K562 (cell line): ENCODE measurements around the gene ATRNL1. TPM values are rescaled to one million over a fixed set of nuclear protein-coding genes. Genes with fewer than 3 reads are reported as not detected.

Source experiments
- ATAC-seq: fragments of 200-7000 bp; cut with Tn5 transposase; 3 replicates; pipeline ENCODE4 v1.9.1; 2020; ENCODE audit warnings: moderate library complexity
- BruUV-seq: library from RNA; stranded (reverse); fragments of 400-500 nt; replicated peaks from 2 replicates; lab custom pipeline; 2021; lab: Mats Ljungman, UMichigan
- CTCF ChIA-PET: fragments of 300-600 bp; formaldehyde crosslinking; extraction: SDS; loops from one replicate; lab custom pipeline; 2021; ENCODE audit warnings: low intra/inter-chr PET ratio; lab: Yijun Ruan, JAX
- POLR2A ChIA-PET: fragments of 300-600, 350-650 bp; sonication (Branson Sonifier 250); formaldehyde crosslinking; extraction: SDS; loops from one replicate; lab custom pipeline; 2021; ENCODE audit warnings: antibody characterized with exemption, inconsistent platforms; lab: Yijun Ruan, JAX
- DNase-seq, 4 experiments: peaks; one replicate each; pipeline versions ENCODE4 v3.0.0 to v3.0.0-alpha.2; 2011 to 2018; ENCODE audit warnings: low spot score in 3 of 4, mixed read lengths in 3 of 4; ENCODE audit errors: extremely low read depth in 1 of 4
- FAIRE-seq: peaks from 2 replicates; lab custom pipeline; 2011; peaks lifted over from hg19 to GRCh38; lab: Jason Lieb, UNC
- H2AFZ ChIP-seq: 2 replicates; pipeline ENCODE4 v1.6.0; 2011; ENCODE audit warnings: low read depth, low read length, control low read depth, inconsistent platforms
- H3K27ac ChIP-seq: fragments of 200-600 bp; 3 replicates; pipeline ENCODE4 v1.8.0; 2011; ENCODE audit warnings: low read depth, mild to moderate bottlenecking, control low read depth, inconsistent platforms, low read length, moderate library complexity, mixed read lengths; ENCODE audit errors: extremely low read depth
- H3K27me3 ChIP-seq, 2 experiments: fragments of 300-600 bp in 1 of 2; 2 replicates in 1 of 2; 3 replicates in 1 of 2; pipeline versions ENCODE4 v1.6.0 to v1.8.0; 2011; ENCODE audit warnings: inconsistent platforms in 2 of 2, low read length in 2 of 2, mild to moderate bottlenecking in 1 of 2, mixed read lengths in 1 of 2, moderate library complexity in 1 of 2; ENCODE audit not compliant: control insufficient read depth in 2 of 2, insufficient read depth in 2 of 2
- H3K36me3 ChIP-seq: fragments of 300-600 bp; 3 replicates; pipeline ENCODE4 v1.8.0; 2011; ENCODE audit warnings: mild to moderate bottlenecking, low read length, inconsistent platforms; ENCODE audit not compliant: control insufficient read depth, insufficient read depth
- H3K4me1 ChIP-seq, 2 experiments: fragments of 200-600 bp in 1 of 2; replicated peaks in 1 of 2; 2 replicates in 1 of 2; 3 replicates in 1 of 2; pipeline versions ENCODE4 v1.5.1 to v1.8.0; 2011; ENCODE audit warnings: inconsistent platforms in 2 of 2, low read length in 2 of 2, mild to moderate bottlenecking in 1 of 2, mixed read lengths in 1 of 2, moderate library complexity in 1 of 2; ENCODE audit not compliant: control insufficient read depth in 2 of 2, insufficient read depth in 2 of 2
- H3K4me2 ChIP-seq: 2 replicates; pipeline ENCODE4 v1.6.1; 2011; ENCODE audit warnings: low read length, control low read depth, inconsistent platforms, mixed read lengths; ENCODE audit not compliant: insufficient read depth
- H3K4me3 ChIP-seq: fragments of 200-600 bp; sonication (generic), shearing (Covaris generic); 2 replicates; pipeline ENCODE4 v1.5.1; 2016; ENCODE audit warnings: control low read depth, inconsistent platforms
- H3K79me2 ChIP-seq: fragments of 200-600 bp; 3 replicates; pipeline ENCODE4 v1.8.0; 2011; ENCODE audit warnings: low read length, inconsistent platforms; ENCODE audit not compliant: control insufficient read depth, insufficient read depth
- H3K9ac ChIP-seq, 2 experiments: 2 replicates each; pipeline versions ENCODE4 v1.6.0 to v1.6.1; 2011; ENCODE audit warnings: low read depth in 2 of 2, low read length in 2 of 2, control low read depth in 1 of 2, inconsistent platforms in 1 of 2, mild to moderate bottlenecking in 1 of 2, mixed read lengths in 1 of 2; ENCODE audit not compliant: insufficient read depth in 1 of 2
- H3K9me1 ChIP-seq: one replicate; pipeline ENCODE4 v1.6.0; 2011; ENCODE audit warnings: inconsistent platforms, mild to moderate bottlenecking, low read length, moderate library complexity; ENCODE audit not compliant: control insufficient read depth, insufficient read depth
- H3K9me3 ChIP-seq: replicated peaks from 2 replicates; pipeline ENCODE4 v1.5.1; 2011; ENCODE audit warnings: low read depth, low read length, inconsistent platforms; ENCODE audit not compliant: control insufficient read depth, insufficient read depth
- H4K20me1 ChIP-seq: replicated peaks from 2 replicates; pipeline ENCODE4 v1.6.1; 2011; ENCODE audit warnings: low read length, inconsistent platforms, mixed read lengths; ENCODE audit not compliant: control insufficient read depth, insufficient read depth
- BRF1 ChIP-seq: IDR thresholded peaks from 3 replicates; pipeline ENCODE4 v1.6.1; 2011; ENCODE audit warnings: borderline replicate concordance, mild to moderate bottlenecking; ENCODE audit not compliant: insufficient read length; ENCODE audit errors: extremely low read depth
- FOXM1 ChIP-seq, 2 experiments: fragments of 450-650 bp in 1 of 2; sonication (generic) in 1 of 2; formaldehyde crosslinking in 1 of 2; IDR thresholded peaks; 2 replicates each; pipeline versions ENCODE4 v1.6.1 to v1.9.0; 2017 to 2022; ENCODE audit warnings: low read depth in 2 of 2, mild to moderate bottlenecking in 2 of 2, missing genetic modification reagents in 1 of 2, moderate library complexity in 1 of 2
- KAT2B ChIP-seq: IDR thresholded peaks from one replicate; pipeline ENCODE4 v1.6.1; 2012; ENCODE audit warnings: low read depth, mild to moderate bottlenecking, control low read depth, inconsistent platforms, low read length, moderate library complexity
- MED1 ChIP-seq: sonication (generic); formaldehyde crosslinking; IDR thresholded peaks from 2 replicates; pipeline ENCODE4 v1.8.1; 2023; ENCODE audit warnings: missing genetic modification reagents, borderline replicate concordance
- PURB ChIP-seq: sonication (generic); formaldehyde crosslinking; IDR thresholded peaks from 2 replicates; pipeline ENCODE4 v1.9.0; 2021; ENCODE audit warnings: low read depth, mild to moderate bottlenecking, missing genetic modification reagents
- SAP30 ChIP-seq: fragments of 200-600 bp; sonication (generic); IDR thresholded peaks from 2 replicates; pipeline ENCODE4 v1.6.1; 2012; ENCODE audit warnings: borderline replicate concordance, low read depth, mild to moderate bottlenecking, moderate library complexity, low read length, control low read depth, inconsistent platforms; ENCODE audit not compliant: insufficient read depth, poor library complexity, severe bottlenecking
- SIN3A ChIP-seq, 2 experiments: fragments of 150-350 bp in 1 of 2; IDR thresholded peaks; 2 replicates each; pipeline ENCODE4 v1.6.1; 2011 to 2016; ENCODE audit warnings: borderline replicate concordance in 2 of 2, low read depth in 2 of 2, low read length in 2 of 2, mild to moderate bottlenecking in 2 of 2, moderate library complexity in 2 of 2; ENCODE audit not compliant: control insufficient read depth in 1 of 2
- SMAD1 ChIP-seq: fragments of 150-350 bp; IDR thresholded peaks from 2 replicates; pipeline ENCODE4 v1.6.1; 2014; ENCODE audit warnings: low read length, low read depth; ENCODE audit not compliant: partially characterized antibody
- TAF15 ChIP-seq: fragments of 200-400 bp; formaldehyde crosslinking; IDR thresholded peaks from 2 replicates; pipeline ENCODE4 v1.6.1; 2017; ENCODE audit warnings: mild to moderate bottlenecking, low read depth, low read length, moderate library complexity
- TCF7L2 ChIP-seq: fragments of 150-350 bp; IDR thresholded peaks from 2 replicates; pipeline ENCODE4 v1.6.1; 2016; ENCODE audit warnings: low read depth, mild to moderate bottlenecking, low read length, moderate library complexity
- U2AF1 ChIP-seq: fragments of 200-400 bp; formaldehyde crosslinking; optimal IDR thresholded peaks from 2 replicates; pipeline ENCODE3; 2017; ENCODE audit warnings: mild to moderate bottlenecking, low read depth, low read length, moderate library complexity
- ZNF384 ChIP-seq: IDR thresholded peaks from 2 replicates; pipeline ENCODE4 v1.6.1; 2012; ENCODE audit warnings: low read depth, low read length, improper control_type of control experiment
- ZNF644 ChIP-seq: fragments of 200-800 bp; sonication (Bioruptor generic); IDR thresholded peaks from 2 replicates; pipeline ENCODE4 v1.6.1; 2016; ENCODE audit warnings: low read depth, missing genetic modification characterization, missing compliant biosample characterization
- ZNF699 ChIP-seq: fragments of 250-450 bp; sonication (Bioruptor Pico); IDR thresholded peaks from 2 replicates; pipeline ENCODE4 v1.8.0; 2021; ENCODE audit warnings: mild to moderate bottlenecking, moderate library complexity; ENCODE audit not compliant: insufficient replicate concordance
- ZNF785 ChIP-seq: fragments of 250-450 bp; sonication (Bioruptor Pico); IDR thresholded peaks from 2 replicates; pipeline ENCODE4 v1.4.0; 2020; ENCODE audit warnings: mild to moderate bottlenecking
- WGBS: fragments of 100-300 bp; shearing (Covaris generic); methylation state at CpG from one replicate; pipeline ENCODE4 v1.1.6; 2016; ENCODE audit warnings: low coverage, mixed read lengths; ENCODE audit not compliant: insufficient coverage; ENCODE audit errors: missing lambda C conversion rate; 5-methylcytosine and 5-hydroxymethylcytosine counted together
- in situ Hi-C: fragments of 300-500 bp; cut with MboI; formaldehyde crosslinking; loops from 4 replicates; pipeline ENCODE4 v1.15.0; 2018; ENCODE audit warnings: inconsistent platforms, mixed read lengths
- intact Hi-C: fragments of 100-400 bp; cut with micrococcal nuclease; formaldehyde crosslinking; loops from 2 replicates; pipeline ENCODE4 v1.14.2; 2022
- polyA plus RNA-seq, 8 experiments: library from polyadenylated mRNA; depleted of rRNA in 4 of 8; stranded (reverse) in 5 of 8; unstranded in 3 of 8; fragments of >200 nt; fragmentation: Nextera tagmentation in 2 of 8; fragmentation: Illumina TruSeq in 1 of 8; extraction: Ambion mirVana in 2 of 8; extraction: Trizol in 1 of 8; gene quantifications; 2 replicates each; pipeline versions ENCODE4 v1.2.1 to v1.2.3, GENCODE V29; 2011 to 2014; ENCODE audit warnings: inconsistent platforms in 1 of 8, missing spikeins in 1 of 8
- total RNA-seq, 7 experiments: library from RNA; depleted of rRNA in 6 of 7; stranded (reverse); fragments of >200 nt in 6 of 7; fragmentation: Illumina TruSeq in 2 of 7; extraction: Trizol in 2 of 7; gene quantifications; 2 replicates each; pipeline versions ENCODE4 v1.2.1 to v1.2.3, GENCODE V29; 2011 to 2021; ENCODE audit warnings: low replicate concordance in 1 of 7
- TF ChIP-seq, protein P1 (sequence below): fragments of 250-450 bp; sonication (Bioruptor Pico); IDR thresholded peaks from 2 replicates; pipeline ENCODE4 v1.5.0; 2020; ENCODE audit warnings: mild to moderate bottlenecking
- TF ChIP-seq, protein P2 (sequence below): fragments of 200-800 bp; sonication (Bioruptor generic); IDR thresholded peaks from 2 replicates; pipeline ENCODE4 v1.6.1; 2017; ENCODE audit warnings: missing genetic modification characterization, missing compliant biosample characterization

Gene ATRNL1
- total and polyA plus RNA-seq, 9 of the 15 experiments (the other 6 are each of a cell fraction or from before 2014, with no cell fraction given): 0.18 TPM; not detected in 8

DNA sequence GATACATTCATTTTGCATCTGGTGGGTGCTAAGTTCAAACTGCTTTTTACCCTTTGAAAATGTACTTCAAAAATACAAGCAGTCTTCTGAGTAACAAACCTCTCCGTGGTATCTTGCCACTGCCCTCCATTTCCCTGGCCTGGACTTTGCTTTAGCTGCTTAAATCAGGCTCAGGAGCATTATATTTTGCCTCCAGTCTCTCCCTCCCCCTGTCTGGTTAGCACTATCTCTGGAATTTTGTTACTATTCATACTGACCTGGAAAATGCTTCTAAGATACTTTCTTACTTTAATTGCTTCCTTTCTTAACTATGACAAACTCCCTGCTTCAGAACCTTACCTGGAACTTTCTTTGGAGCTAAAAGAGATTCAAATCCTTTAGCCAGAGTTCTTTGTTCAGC lies 810.0 kb downstream of the ATRNL1 start:
- no TSS peak for BruUV-seq
- in situ Hi-C loops: no loop called here
- FAIRE-seq: no peak

More for the DNA sequence above, 810.0 kb downstream of the ATRNL1 start:
- no peaks in the 10 kb centered on the region for H3K4me1 ChIP-seq
- ChIA-PET CTCF (no interaction called here), POLR2A (no interaction called here)
- no peak overlapping the region for H3K27ac ChIP-seq
- intact Hi-C loops: no loop called here
- no peak overlapping the region for H3K9ac ChIP-seq
- no peaks in the 10 kb centered on the region for H3K36me3 ChIP-seq
- no peak overlapping the region for H3K4me2 ChIP-seq
- ATAC-seq (no peak), DNase-seq (no peak)
- no peak overlapping the region for H2AFZ ChIP-seq
- H3K9me3 ChIP-seq: no peaks in the 10 kb centered on the region
- H4K20me1 ChIP-seq: no peaks in the 10 kb centered on the region
- H3K79me2 ChIP-seq: no peaks in the 10 kb centered on the region
- 0% methylated on average over 1 of the region's 1 CpG for WGBS
- H3K9me1 ChIP-seq: no peaks in the 10 kb centered on the region
- no peak overlapping the region for H3K4me3 ChIP-seq
- H3K27me3 ChIP-seq: no peaks in the 10 kb centered on the region
- TF ChIP-seq SAP30 (no peak), KAT2B (no peak), MED1 (CRISPR knock-in tag) (no peak), BRF1 (no peak), TCF7L2 (no peak), ZNF699 (CRISPR knock-in tag) (no peak), SMAD1 (no peak), SIN3A (IDR thresholded peaks at IDR 0.05; ENCODE audit: borderline replicate concordance in 2 of 2, control insufficient read depth in 1 of 2, low read depth in 2 of 2, low read length in 2 of 2) (no peak), ZNF644 (no peak), FOXM1 (IDR thresholded peaks at IDR 0.05; ENCODE audit: low read depth) (no peak), FOXM1 (CRISPR knock-in tag; IDR thresholded peaks at IDR 0.05; ENCODE audit: low read depth) (no peak), U2AF1 (no peak), ZNF785 (no peak), ZNF384 (no peak), TAF15 (no peak), PURB (CRISPR knock-in tag) (no peak)
- TF ChIP-seq, protein P1, sequence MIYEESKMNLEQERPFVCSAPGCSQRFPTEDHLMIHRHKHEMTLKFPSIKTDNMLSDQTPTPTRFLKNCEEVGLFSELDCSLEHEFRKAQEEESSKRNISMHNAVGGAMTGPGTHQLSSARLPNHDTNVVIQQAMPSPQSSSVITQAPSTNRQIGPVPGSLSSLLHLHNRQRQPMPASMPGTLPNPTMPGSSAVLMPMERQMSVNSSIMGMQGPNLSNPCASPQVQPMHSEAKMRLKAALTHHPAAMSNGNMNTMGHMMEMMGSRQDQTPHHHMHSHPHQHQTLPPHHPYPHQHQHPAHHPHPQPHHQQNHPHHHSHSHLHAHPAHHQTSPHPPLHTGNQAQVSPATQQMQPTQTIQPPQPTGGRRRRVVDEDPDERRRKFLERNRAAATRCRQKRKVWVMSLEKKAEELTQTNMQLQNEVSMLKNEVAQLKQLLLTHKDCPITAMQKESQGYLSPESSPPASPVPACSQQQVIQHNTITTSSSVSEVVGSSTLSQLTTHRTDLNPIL: no peak
- TF ChIP-seq, protein P2, sequence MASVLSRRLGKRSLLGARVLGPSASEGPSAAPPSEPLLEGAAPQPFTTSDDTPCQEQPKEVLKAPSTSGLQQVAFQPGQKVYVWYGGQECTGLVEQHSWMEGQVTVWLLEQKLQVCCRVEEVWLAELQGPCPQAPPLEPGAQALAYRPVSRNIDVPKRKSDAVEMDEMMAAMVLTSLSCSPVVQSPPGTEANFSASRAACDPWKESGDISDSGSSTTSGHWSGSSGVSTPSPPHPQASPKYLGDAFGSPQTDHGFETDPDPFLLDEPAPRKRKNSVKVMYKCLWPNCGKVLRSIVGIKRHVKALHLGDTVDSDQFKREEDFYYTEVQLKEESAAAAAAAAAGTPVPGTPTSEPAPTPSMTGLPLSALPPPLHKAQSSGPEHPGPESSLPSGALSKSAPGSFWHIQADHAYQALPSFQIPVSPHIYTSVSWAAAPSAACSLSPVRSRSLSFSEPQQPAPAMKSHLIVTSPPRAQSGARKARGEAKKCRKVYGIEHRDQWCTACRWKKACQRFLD (CRISPR knock-in tag): no peak
